HG03095 (cell line): ENCODE results near the gene ZNF763.
A peak's percentile ranks its signal among the peaks of the same experiment; 100 is the strongest.
"Not testable (repeated sequence)": the region's sequence is repeated elsewhere in the genome, so short reads cannot be mapped to it uniquely, and the experiment has no call there.

Experiments
- ATAC-seq: cut with Tn5 transposase; IDR thresholded peaks from one replicate; pipeline ENCODE4 v1.9.1; 2021; ENCODE audit warnings: moderate library complexity; ENCODE audit not compliant: unreplicated experiment

The ZNF763 gene

GRCh38 chr19:11964858-11965645, at the start of gene ZNF763:
Gene ZNF763 (plus strand): TSS chr19:11965040. CDS start chr19:11965209, 169 bp downstream.
- ATAC-seq: peak; percentile 83

GRCh38 chr19:11921852-11922495, 42.9 kb upstream of the ZNF763 start:
- ATAC-seq: no peak

- peak; percentile 76 for ATAC-seq
Observed at GRCh38 chr19:11924886-11925650, 39.8 kb upstream of the ZNF763 start, which contains the start of gene ZNF700. Gene ZNF700 (plus strand): TSS chr19:11925107. CDS start chr19:11925211, 104 bp downstream.

- ATAC-seq: not testable (repeated sequence)
Observed at GRCh38 chr19:11925651-11926187, 39.1 kb upstream of the ZNF763 start.

DNA sequence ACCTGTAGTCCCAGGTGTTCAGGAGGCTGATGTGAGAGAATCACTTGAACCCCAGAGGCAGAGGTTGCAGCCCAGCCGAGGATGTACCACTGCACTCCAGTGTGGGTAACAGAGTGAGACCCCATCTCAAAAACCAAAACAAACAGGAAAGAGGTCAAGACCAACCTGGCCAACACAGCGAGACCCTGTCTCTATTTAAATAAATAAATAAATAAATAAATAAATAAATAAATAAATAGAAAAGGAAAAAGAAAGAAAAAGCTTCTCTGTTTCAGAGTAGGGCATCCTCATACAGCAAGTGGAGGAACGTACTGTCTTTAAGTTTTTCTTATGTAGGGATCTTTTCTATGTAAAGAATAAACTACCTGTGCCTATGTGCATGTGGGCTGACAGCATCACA, 37.6 kb upstream of the ZNF763 start:
- ATAC-seq: no peak

GRCh38 chr19:11931051-11931450, 33.8 kb upstream of the ZNF763 start:
- no peak for ATAC-seq

DNA sequence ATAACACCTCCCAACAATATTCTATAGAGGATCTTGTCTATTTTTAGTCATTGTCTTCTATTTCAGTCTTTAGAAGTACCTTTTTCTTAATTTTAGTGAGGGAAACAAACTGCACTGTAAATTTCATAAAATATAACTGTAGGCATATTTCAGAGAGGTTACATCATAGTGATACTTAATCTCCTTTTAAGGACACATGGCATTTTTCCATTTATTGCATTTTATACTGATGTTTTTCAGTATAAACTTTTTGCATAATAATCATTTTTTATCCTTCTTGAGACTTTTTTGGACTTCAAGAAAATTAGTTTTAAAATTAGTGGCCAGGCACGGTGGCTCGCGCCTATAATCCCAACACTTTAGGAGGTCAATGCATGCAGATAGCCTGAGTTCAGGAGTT, 33.3 kb upstream of the ZNF763 start:
- no peak for ATAC-seq

DNA sequence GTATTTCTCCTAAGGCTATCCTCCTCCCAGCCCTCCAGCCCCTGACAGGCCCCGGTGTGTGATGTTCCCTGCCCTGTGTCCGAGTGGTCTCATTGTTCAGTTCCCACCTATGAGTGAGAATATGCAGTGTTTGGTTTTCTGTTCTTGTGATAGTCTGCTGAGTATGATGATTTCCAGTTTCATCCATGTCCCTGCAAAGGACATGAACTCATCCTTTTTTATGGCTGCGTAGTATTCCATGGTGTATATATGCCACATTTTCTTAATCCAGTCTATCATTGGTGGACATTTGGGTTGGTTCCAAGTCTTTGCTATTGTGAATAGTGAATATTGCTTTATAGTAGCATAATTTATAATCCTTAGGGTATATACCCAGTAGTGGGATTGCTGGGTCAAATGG, 29.0 kb upstream of the ZNF763 start:
- ATAC-seq: not testable (repeated sequence)

- not testable (repeated sequence) for ATAC-seq
Observed at GRCh38 chr19:11938383-11938782, 26.5 kb upstream of the ZNF763 start.

DNA sequence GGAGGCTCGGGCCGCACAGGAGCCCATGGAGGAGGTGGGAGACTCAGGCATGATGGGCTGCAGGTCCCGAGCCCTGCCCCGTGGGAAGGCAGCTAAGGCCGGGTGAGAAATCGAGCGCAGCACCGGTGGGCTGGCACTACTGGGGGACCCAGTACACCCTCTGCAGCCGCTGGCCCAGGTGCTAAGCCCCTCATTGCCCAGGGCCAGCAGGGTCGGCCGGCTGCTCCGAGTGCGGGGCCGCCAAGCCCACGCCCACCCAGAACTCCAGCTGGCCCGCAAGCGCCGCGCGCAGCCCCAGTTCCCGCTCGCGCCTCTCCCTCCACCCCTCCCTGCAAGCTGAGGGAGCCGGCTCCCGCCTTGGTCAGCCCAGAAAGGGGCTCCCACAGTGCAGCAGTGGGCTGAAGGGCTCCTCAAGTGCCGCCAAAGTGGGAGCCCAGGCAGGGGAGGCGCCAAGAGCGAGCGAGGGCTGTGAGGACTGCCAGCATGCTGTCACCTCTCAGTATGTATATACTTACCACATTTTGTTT, 23.4 kb upstream of the ZNF763 start:
- ATAC-seq: not testable (repeated sequence)

- ATAC-seq: no peak
Observed at GRCh38 chr19:11942008-11942842, 22.6 kb upstream of the ZNF763 start.

DNA sequence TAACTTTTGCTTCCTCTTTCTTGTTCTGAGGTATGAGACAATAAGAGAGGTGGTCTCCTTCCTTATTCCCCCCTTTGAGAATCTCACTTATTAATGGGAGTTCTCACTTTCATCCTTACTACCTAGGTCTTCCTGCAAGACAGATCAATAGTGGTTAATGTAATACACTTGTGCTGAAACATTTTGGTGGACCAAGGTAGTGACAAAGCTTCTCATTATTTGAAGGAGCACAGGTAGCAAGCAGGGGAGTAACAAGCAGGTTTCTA, 22.1 kb upstream of the ZNF763 start:
- ATAC-seq: no peak

DNA sequence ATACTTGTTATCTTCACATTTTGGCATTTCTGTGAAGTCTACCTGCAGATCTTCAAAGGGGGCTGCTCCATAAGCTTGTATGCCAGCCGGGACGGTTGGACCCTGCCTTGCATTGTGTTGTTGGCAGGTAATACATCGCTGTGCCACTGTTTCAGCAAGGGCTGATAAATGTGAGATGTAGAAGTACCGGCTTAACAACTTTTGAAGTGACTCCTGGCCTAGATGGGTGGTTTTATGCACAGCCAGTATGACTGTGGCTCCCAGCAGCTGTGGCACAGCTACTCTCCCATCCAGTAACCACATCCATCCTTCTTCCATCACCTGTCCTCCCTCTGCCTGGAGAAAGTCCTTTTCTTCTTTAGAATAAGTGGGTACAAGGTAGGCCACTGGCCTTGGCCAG, 20.2 kb upstream of the ZNF763 start:
- ATAC-seq: no peak

- no peak for ATAC-seq
Observed at GRCh38 chr19:11948646-11949045, 16.2 kb upstream of the ZNF763 start.

- no peak for ATAC-seq
Observed at GRCh38 chr19:11949201-11949600, 15.6 kb upstream of the ZNF763 start.

GRCh38 chr19:11949614-11950080, 15.2 kb upstream of the ZNF763 start:
- ATAC-seq: not testable (repeated sequence)

- no peak for ATAC-seq
Observed at GRCh38 chr19:11950312-11950711, 14.5 kb upstream of the ZNF763 start.

- ATAC-seq: no peak
Observed at GRCh38 chr19:11963566-11964355, 1.1 kb upstream of the ZNF763 start.

DNA sequence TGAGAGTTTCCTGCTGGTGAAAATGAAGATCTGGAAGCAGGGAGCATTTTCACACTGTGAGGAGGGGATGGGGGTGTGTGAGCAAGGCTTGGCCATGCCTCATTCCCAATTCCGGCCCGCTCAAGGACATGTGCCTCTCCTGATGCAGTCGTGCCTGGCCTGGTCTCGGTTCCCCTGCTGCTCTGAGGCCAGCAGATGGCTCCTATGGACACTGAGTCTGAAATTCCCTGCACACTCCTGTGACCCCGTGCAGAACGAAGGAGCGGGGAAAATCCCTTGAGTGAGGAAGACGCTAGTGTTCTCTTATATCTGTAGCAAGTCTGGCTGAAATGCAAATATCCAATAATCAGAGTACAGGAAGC, 363 bp upstream of the ZNF763 start:
- ATAC-seq: no peak

- ATAC-seq: no peak
Observed at GRCh38 chr19:11970174-11970573, 5.3 kb downstream of the ZNF763 start.
